ENCODE measurements around the gene NEU2. TPM values are rescaled to one million over a fixed set of nuclear protein-coding genes. Genes with fewer than 3 reads are reported as not detected.

Gene NEU2
- total RNA-seq, 1 donor from 2014 or later = not detected

GRCh38 chr2:233010569-233011267, 21.8 kb upstream of the NEU2 start:
- no peak overlapping the region for H3K27ac Mint-ChIP-seq (ENCODE audit: unreplicated experiment)
- DNase-seq = no peak
- peaks cover 5% of the 10 kb centered on the region for H3K9me3 Mint-ChIP-seq (ENCODE audit: unreplicated experiment)
- TF ChIP-seq CTCF (IDR thresholded peaks at IDR 0.05; ENCODE audit: partially characterized antibody, unreplicated experiment) = no peak
- no peak overlapping the region for H3K4me3 Mint-ChIP-seq (ENCODE audit: unreplicated experiment)
- no peaks in the 10 kb centered on the region for H3K4me1 Mint-ChIP-seq (ENCODE audit: low read depth, unreplicated experiment)
- H3K27me3 Mint-ChIP-seq (ENCODE audit: unreplicated experiment) = peaks cover 3% of the 10 kb centered on the region
- no peaks in the 10 kb centered on the region for H3K36me3 Mint-ChIP-seq (ENCODE audit: unreplicated experiment)

- Mint-ChIP-seq H3K27ac (ENCODE audit: unreplicated experiment) (no peak overlapping the region), H3K4me3 (ENCODE audit: unreplicated experiment) (no peak overlapping the region), H3K9me3 (ENCODE audit: unreplicated experiment) (peaks cover 5% of the 10 kb centered on the region), H3K4me1 (ENCODE audit: low read depth, unreplicated experiment) (no peaks in the 10 kb centered on the region), H3K27me3 (ENCODE audit: unreplicated experiment) (peaks cover 3% of the 10 kb centered on the region), H3K36me3 (ENCODE audit: unreplicated experiment) (no peaks in the 10 kb centered on the region)
- no peak for DNase-seq
- no peak for TF ChIP-seq CTCF (IDR thresholded peaks at IDR 0.05; ENCODE audit: partially characterized antibody, unreplicated experiment)
Measured at GRCh38 chr2:233011268-233011650, 21.2 kb upstream of the NEU2 start.

- Mint-ChIP-seq H3K4me3 (ENCODE audit: unreplicated experiment) (no peak overlapping the region), H3K27ac (ENCODE audit: unreplicated experiment) (no peak overlapping the region)
Measured at GRCh38 chr2:233011702-233012131, 20.8 kb upstream of the NEU2 start.

GRCh38 chr2:233012301-233012971, 20.0 kb upstream of the NEU2 start:
- no peak overlapping the region for H3K4me3 Mint-ChIP-seq (ENCODE audit: unreplicated experiment)
- H3K36me3 Mint-ChIP-seq (ENCODE audit: unreplicated experiment) = no peaks in the 10 kb centered on the region
- H3K9me3 Mint-ChIP-seq (ENCODE audit: unreplicated experiment) = peaks cover 5% of the 10 kb centered on the region
- H3K4me1 Mint-ChIP-seq (ENCODE audit: low read depth, unreplicated experiment) = no peaks in the 10 kb centered on the region
- DNase-seq = no peak
- H3K27me3 Mint-ChIP-seq (ENCODE audit: unreplicated experiment) = peaks cover 3% of the 10 kb centered on the region
- H3K27ac Mint-ChIP-seq (ENCODE audit: unreplicated experiment) = no peak overlapping the region
- no peak for TF ChIP-seq CTCF (IDR thresholded peaks at IDR 0.05; ENCODE audit: partially characterized antibody, unreplicated experiment)

More at GRCh38 chr2:233011702-233012131, 20.8 kb upstream of the NEU2 start:
- no peak for DNase-seq
- H3K27me3 Mint-ChIP-seq (ENCODE audit: unreplicated experiment) = peaks cover 3% of the 10 kb centered on the region
- no peaks in the 10 kb centered on the region for H3K4me1 Mint-ChIP-seq (ENCODE audit: low read depth, unreplicated experiment)
- no peak for TF ChIP-seq CTCF (IDR thresholded peaks at IDR 0.05; ENCODE audit: partially characterized antibody, unreplicated experiment)
- peaks cover 5% of the 10 kb centered on the region for H3K9me3 Mint-ChIP-seq (ENCODE audit: unreplicated experiment)
- no peaks in the 10 kb centered on the region for H3K36me3 Mint-ChIP-seq (ENCODE audit: unreplicated experiment)

GRCh38 chr2:233013027-233013461, 19.4 kb upstream of the NEU2 start, which contains the start of gene NGEF:
Gene NGEF (minus strand): TSS chr2:233013256. CDS start chr2:232974890, 38,366 bp downstream.
- Mint-ChIP-seq H3K36me3 (ENCODE audit: unreplicated experiment) (no peaks in the 10 kb centered on the region), H3K4me1 (ENCODE audit: low read depth, unreplicated experiment) (no peaks in the 10 kb centered on the region), H3K9me3 (ENCODE audit: unreplicated experiment) (peaks cover 5% of the 10 kb centered on the region), H3K27me3 (ENCODE audit: unreplicated experiment) (peaks cover 3% of the 10 kb centered on the region), H3K4me3 (ENCODE audit: unreplicated experiment) (no peak within 1 kb of the TSS), H3K27ac (ENCODE audit: unreplicated experiment) (no peak within 1 kb of the TSS)
- no peak for DNase-seq
- no peak for TF ChIP-seq CTCF (IDR thresholded peaks at IDR 0.05; ENCODE audit: partially characterized antibody, unreplicated experiment)
